ENCODE measurements around the gene TBC1D2.

GRCh38 chr9:98173181-98173580 is 82.3 kb downstream of the TBC1D2 start:
- TF ChIP-seq ZNF274 (CRISPR knock-in tag; IDR thresholded peaks at IDR 0.05) (no peak), CTCF (CRISPR knock-in tag; IDR thresholded peaks at IDR 0.05) (no peak), ZFP62 (CRISPR knock-in tag; IDR thresholded peaks at IDR 0.05) (no peak), ZNF317 (CRISPR knock-in tag; IDR thresholded peaks at IDR 0.05) (no peak), SKIL (CRISPR knock-in tag; IDR thresholded peaks at IDR 0.05; ENCODE audit: borderline replicate concordance) (no peak), MATR3 (CRISPR knock-in tag; IDR thresholded peaks at IDR 0.05) (no peak), HDAC6 (IDR thresholded peaks at IDR 0.05; ENCODE audit: low read depth, low read length) (no peak), ZNF772 (CRISPR knock-in tag; IDR thresholded peaks at IDR 0.05) (no peak), HDAC1 (CRISPR knock-in tag; IDR thresholded peaks at IDR 0.05) (no peak)

Data from HepG2 (cell line).